ENCODE data around the gene ATXN7L1.

DNA sequence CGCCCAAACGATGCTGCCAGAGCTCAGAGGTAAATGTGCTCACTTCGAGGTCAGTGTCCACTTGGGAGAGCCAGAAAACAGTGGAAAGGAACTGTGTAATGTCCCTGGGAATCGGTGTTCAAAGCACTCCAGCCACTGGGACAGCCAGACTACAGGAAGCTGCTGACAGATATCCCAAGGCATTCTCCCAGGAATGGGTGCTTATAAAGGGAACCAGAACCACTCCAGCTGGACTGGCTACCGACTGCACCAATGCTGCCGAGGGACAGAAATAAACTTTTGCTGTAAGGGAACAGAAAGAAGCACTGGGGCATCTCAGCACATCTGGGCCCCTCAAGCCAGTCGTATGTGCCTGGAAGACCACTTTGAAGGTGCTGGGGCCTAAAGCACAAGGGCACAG is 76.7 kb downstream of the ATXN7L1 start:
- TF ChIP-seq CTCF (conservative IDR thresholded peaks at IDR 0.05; ENCODE audit: low read depth, low read length) (no peak), EZH2 (IDR thresholded peaks at IDR 0.05; ENCODE audit: borderline replicate concordance, low read depth, low read length, poor library complexity, severe bottlenecking) (no peak)
